ENCODE results near the gene CDHR2.

The CDHR2 gene

DNA sequence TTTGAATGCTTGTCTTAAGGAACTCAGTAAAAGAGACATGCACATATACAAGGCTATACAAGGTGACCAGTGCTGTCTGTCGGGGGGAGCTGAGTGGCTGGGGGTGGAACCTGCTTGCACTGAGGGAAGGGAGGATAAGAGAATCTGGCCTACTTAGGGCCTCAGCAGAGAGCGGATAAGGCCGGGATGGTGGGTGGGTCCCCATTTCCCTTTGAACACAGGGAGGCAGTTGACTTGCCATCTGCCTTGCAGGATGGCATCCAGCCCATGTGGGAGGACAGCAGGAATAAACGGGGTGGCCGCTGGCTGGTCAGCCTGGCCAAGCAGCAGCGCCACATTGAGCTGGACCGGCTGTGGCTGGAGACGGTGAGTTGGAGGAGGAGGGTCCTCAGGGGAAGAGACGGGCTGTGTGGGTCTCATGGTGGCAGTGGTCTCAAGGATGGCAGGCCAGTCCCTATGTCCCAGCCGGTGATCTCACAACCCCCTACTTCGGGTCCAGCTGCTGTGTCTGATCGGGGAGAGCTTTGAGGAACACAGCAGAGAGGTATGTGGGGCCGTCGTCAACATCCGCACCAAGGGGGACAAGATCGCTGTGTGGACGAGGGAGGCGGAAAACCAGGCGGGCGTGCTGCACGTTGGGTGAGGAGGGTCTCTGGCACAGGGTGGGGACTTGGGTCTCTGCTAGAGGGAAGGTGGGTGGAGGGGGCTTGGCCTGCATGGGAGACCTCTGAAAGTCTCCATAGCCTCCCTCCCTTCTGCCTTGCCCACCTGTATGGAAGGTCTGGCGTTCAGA, 95.9 kb downstream of the CDHR2 start:
- no peak for DNase-seq

Data from NCI-H69 (cell line).